ENCODE data around the gene RAB29.

RAB29 gene

GRCh38 chr1:205719015-205719414 lies 56.3 kb downstream of the RAB29 start:
- TF ChIP-seq ZNF394 (tag by site-specific recombination; IDR thresholded peaks at IDR 0.05; ENCODE audit: borderline replicate concordance) (no peak), ZNF398 (tag by site-specific recombination; IDR thresholded peaks at IDR 0.05) (no peak), ZNF707 (tag by site-specific recombination; IDR thresholded peaks at IDR 0.05) (no peak), ZNF529 (tag by site-specific recombination; IDR thresholded peaks at IDR 0.05; ENCODE audit: insufficient replicate concordance) (no peak), BCL11B (tag by site-specific recombination; IDR thresholded peaks at IDR 0.05; ENCODE audit: low read depth) (no peak), ZNF777 (tag by site-specific recombination; IDR thresholded peaks at IDR 0.05; ENCODE audit: borderline replicate concordance) (no peak), ZNF138 (tag by site-specific recombination; IDR thresholded peaks at IDR 0.05; ENCODE audit: borderline replicate concordance) (no peak), ZNF112 (tag by site-specific recombination; IDR thresholded peaks at IDR 0.05) (no peak), KLF17 (tag by site-specific recombination; IDR thresholded peaks at IDR 0.05) (no peak), ZNF10 (tag by site-specific recombination; IDR thresholded peaks at IDR 0.05) (no peak), ZNF341 (tag by site-specific recombination; IDR thresholded peaks at IDR 0.05; ENCODE audit: low read depth) (no peak), SP7 (tag by site-specific recombination; IDR thresholded peaks at IDR 0.05) (no peak), ZNF837 (tag by site-specific recombination; IDR thresholded peaks at IDR 0.05) (no peak), ZNF239 (tag by site-specific recombination; IDR thresholded peaks at IDR 0.05) (no peak), ZFHX2 (tag by site-specific recombination; conservative IDR thresholded peaks at IDR 0.05) (no peak), ZNF221 (tag by site-specific recombination; IDR thresholded peaks at IDR 0.05; ENCODE audit: borderline replicate concordance) (no peak), ELK4 (IDR thresholded peaks at IDR 0.05; ENCODE audit: borderline replicate concordance, low read depth, low read length) (no peak), ZNF19 (tag by site-specific recombination; IDR thresholded peaks at IDR 0.05; ENCODE audit: low read depth) (no peak), ZFP41 (tag by site-specific recombination; IDR thresholded peaks at IDR 0.05; ENCODE audit: borderline replicate concordance) (no peak), ZEB2 (tag by site-specific recombination; IDR thresholded peaks at IDR 0.05) (no peak)
- H3K4me3 ChIP-seq (ENCODE audit: low read depth, low read length): no peak overlapping the region
- CTCF ChIA-PET: interaction anchor here (9.2 kb wide), 1 partner anchor 7 kb away, joined by 94 read pairs; no protein-coding TSS in a partner anchor
- POLR2A ChIA-PET: no interaction called here
- peaks cover 7% of the 10 kb centered on the region for H3K4me1 ChIP-seq (ENCODE audit: control insufficient read depth, insufficient read depth, low read length)
- H3K9me3 ChIP-seq (ENCODE audit: control insufficient read depth, insufficient read depth, low read depth, low read length): no peaks in the 10 kb centered on the region
- peaks cover 74 to 92% of the 10 kb centered on the region in 2 experiments for H3K36me3 ChIP-seq (ENCODE audit: control insufficient read depth in 2 of 2, insufficient read depth in 1 of 2, low read length in 2 of 2)
- H3K27ac ChIP-seq (ENCODE audit: extremely low read depth, low read depth, low read length): no peak overlapping the region

All from HEK293 (cell line).